Astrocyte of the cerebellum (primary cell): ENCODE data around the gene ELF3.
"Not testable (repeated sequence)": the region's sequence is repeated elsewhere in the genome, so short reads cannot be mapped to it uniquely, and the experiment has no call there.

ENCODE experiments used
- DNase-seq: peaks from one replicate; pipeline ENCODE4 v3.0.0-alpha.2; 2011; ENCODE audit warnings: low read depth
- H3K4me3 ChIP-seq: 2 replicates; pipeline ENCODE4 v1.5.1; 2011; ENCODE audit warnings: mild to moderate bottlenecking, low read depth, low read length, moderate library complexity
- in situ Hi-C: cut with HindIII; loops from 2 replicates; pipeline ENCODE4 v1.10.0; 2017; ENCODE audit warnings: low sequenced_read_pairs
- TF ChIP-seq, protein P1 (sequence below): IDR thresholded peaks from 2 replicates; pipeline ENCODE4 v1.5.1; 2012; ENCODE audit warnings: low read length, low read depth, moderate library complexity, mild to moderate bottlenecking; ENCODE audit errors: missing control alignments

ELF3 gene

DNA sequence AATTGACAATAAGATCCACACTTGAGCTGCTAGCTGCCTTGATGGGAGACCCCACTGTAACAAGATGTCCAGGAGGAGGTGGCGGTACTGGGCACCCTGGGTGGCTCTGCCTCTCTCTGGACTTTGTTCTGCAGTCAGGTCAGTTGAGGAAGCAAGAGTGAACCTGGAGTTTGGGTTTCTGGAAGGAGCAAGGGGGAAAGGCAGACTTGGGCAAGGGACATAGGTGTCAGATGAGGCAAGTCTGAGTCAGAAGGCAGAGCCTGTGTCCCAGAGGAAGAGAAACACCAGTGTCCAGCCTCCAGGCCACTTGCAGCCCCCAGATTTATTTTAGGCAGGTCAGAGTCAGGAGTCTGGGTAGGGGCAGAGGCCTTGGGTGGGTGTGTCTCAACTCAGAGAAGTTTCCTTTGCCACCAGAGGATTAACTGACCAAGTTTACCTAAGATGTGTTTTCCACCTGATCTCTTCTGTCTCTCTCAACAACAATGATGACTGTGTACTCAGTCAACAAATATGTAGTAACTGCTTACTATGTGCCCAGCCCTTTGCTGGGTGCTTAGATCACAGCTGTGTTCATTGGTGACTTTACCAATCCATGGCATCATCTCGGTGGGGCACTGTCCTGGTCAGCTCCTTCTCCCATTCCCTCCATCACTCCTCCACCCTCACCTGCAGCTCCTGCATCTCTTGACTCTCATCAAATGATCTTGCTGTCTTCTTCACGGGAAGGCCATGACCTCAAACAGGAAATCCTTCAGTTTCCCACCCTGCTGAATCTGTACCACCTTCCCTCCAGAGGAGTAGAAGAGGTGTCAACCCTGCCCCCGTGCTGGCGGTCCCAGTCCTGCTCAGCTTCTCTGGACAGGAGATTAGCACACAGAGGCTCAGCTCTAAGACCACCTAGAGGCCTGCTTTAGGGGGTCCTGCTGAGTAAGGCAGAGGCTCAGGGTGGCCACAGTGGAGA, 36.6 kb downstream of the ELF3 start:
- H3K4me3 ChIP-seq: no peak overlapping the region
- DNase-seq: no peak
- TF ChIP-seq, protein P1, sequence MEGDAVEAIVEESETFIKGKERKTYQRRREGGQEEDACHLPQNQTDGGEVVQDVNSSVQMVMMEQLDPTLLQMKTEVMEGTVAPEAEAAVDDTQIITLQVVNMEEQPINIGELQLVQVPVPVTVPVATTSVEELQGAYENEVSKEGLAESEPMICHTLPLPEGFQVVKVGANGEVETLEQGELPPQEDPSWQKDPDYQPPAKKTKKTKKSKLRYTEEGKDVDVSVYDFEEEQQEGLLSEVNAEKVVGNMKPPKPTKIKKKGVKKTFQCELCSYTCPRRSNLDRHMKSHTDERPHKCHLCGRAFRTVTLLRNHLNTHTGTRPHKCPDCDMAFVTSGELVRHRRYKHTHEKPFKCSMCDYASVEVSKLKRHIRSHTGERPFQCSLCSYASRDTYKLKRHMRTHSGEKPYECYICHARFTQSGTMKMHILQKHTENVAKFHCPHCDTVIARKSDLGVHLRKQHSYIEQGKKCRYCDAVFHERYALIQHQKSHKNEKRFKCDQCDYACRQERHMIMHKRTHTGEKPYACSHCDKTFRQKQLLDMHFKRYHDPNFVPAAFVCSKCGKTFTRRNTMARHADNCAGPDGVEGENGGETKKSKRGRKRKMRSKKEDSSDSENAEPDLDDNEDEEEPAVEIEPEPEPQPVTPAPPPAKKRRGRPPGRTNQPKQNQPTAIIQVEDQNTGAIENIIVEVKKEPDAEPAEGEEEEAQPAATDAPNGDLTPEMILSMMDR: no peak
- in situ Hi-C loops: no loop called here

GRCh38 chr1:202047977-202048376, 37.6 kb downstream of the ELF3 start:
- in situ Hi-C loops: no loop called here
- DNase-seq: no peak
- TF ChIP-seq, protein P1: no peak
- no peak overlapping the region for H3K4me3 ChIP-seq

DNA sequence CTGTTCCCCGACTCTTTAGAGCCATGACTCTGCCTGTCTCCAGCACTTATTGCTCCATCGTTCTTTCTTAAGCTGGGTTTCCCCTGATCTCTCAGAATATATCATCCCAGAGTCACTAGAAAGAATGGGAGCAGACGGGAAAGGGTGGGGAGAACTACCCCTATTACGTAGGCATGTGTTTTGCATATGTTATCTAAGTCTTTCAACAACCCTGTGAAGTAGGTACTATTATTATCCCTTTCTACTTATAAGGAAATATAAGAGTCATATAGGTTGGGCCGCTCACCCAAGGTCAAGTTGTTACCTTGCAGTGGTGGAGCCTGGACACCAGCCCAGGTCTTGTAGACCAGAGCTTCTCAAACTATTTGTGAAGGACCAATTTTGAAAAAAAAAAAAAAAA, 38.7 kb downstream of the ELF3 start:
- H3K4me3 ChIP-seq: no peak overlapping the region
- in situ Hi-C loops: no loop called here
- DNase-seq: no peak
- TF ChIP-seq, protein P1: no peak

GRCh38 chr1:202054094-202054493, 43.7 kb downstream of the ELF3 start:
- in situ Hi-C loops: no loop called here

GRCh38 chr1:202054673-202055072, 44.3 kb downstream of the ELF3 start:
- DNase-seq, H3K4me3 ChIP-seq, in situ Hi-C loops: not testable (repeated sequence)

More at GRCh38 chr1:202054094-202054493, 43.7 kb downstream of the ELF3 start:
- TF ChIP-seq, protein P1: no peak
- H3K4me3 ChIP-seq: no peak overlapping the region
- DNase-seq: no peak

DNA sequence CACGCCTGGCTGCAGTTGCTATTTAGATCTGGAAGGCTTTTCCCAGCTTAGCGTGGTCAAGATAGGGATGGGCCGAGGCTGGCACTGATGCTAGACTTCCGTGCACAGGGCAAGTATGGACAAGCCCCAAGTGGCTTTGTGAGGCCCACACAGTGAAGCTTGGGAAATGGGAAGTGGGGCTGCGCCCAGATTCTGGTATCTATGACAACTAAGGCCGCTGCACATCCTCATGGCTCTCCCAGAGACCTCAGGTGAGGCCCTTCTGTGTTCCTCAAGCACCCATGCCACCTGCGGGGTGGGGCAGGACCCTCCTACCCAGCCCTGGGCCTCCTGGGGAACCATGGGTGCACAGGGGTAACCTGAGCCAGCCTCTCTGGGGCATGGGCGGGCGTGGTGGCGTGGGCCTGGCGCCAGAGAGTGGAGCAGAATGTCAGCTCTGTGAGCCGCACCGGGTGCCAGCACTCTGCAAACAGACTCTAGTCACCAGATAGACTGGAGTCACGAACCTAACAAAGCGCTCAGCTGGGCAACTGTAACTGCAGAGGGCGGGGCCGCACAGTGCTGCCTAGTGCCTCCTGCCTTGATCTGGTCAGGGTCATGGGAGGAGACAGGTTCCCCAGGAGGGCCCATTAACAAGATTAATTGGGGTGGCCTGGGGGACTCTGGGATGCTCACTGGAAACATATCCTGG, 46.4 kb downstream of the ELF3 start:
- no peak for DNase-seq
- TF ChIP-seq, protein P1: no peak
- no peak overlapping the region for H3K4me3 ChIP-seq
- in situ Hi-C loops: no loop called here

GRCh38 chr1:202057335-202057704, 46.9 kb downstream of the ELF3 start:
- H3K4me3 ChIP-seq, in situ Hi-C loops, DNase-seq: not testable (repeated sequence)
